KG1 (cell line): Measurements from ENCODE around the gene ZNF580.

Experiments
- DNase-seq: peaks from one replicate; lab custom pipeline; 2025; lab: John Stamatoyannopoulos, UW

Gene ZNF580

GRCh38 chr19:55647732-55648584, 7.2 kb downstream of the ZNF580 start, which contains the start of gene CCDC106:
TSS of gene CCDC106 (plus strand) at chr19:55648212. CDS start at chr19:55649047, 835 bp downstream.
- peak; percentile 74 for DNase-seq

DNA sequence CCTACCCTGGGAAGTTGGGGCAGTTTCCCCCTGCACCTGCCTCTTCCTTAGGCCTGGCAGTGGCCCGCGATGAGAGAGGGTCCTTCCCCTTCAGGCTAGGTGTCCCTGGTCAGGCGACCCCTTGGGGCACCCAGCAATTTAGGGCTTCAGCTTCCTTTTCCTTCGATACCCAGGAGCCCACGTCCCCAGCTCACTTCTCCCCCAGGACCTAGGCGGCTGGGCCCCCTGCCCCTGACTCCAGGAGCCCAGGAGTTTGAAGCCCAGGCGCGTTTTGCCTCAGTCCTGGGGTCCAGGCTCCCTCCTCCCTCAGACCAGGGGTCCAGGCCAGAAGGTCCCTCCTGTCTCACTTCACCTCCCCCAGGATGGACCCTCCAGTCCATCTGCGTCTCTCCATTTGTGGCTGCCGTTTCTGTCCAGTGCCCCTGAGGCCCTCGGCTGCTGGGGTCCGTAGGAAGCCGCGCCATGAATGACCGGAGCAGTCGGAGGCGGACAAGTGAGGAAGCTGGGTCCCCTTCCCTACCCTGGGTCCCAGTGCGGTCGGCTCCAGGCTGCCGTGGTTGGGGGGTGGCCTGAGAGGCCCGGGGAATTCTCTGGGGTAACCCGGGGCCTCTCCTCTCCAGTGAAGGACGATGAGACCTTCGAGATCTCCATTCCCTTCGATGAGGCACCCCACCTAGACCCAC, 7.9 kb downstream of the ZNF580 start:
- no peak for DNase-seq

DNA sequence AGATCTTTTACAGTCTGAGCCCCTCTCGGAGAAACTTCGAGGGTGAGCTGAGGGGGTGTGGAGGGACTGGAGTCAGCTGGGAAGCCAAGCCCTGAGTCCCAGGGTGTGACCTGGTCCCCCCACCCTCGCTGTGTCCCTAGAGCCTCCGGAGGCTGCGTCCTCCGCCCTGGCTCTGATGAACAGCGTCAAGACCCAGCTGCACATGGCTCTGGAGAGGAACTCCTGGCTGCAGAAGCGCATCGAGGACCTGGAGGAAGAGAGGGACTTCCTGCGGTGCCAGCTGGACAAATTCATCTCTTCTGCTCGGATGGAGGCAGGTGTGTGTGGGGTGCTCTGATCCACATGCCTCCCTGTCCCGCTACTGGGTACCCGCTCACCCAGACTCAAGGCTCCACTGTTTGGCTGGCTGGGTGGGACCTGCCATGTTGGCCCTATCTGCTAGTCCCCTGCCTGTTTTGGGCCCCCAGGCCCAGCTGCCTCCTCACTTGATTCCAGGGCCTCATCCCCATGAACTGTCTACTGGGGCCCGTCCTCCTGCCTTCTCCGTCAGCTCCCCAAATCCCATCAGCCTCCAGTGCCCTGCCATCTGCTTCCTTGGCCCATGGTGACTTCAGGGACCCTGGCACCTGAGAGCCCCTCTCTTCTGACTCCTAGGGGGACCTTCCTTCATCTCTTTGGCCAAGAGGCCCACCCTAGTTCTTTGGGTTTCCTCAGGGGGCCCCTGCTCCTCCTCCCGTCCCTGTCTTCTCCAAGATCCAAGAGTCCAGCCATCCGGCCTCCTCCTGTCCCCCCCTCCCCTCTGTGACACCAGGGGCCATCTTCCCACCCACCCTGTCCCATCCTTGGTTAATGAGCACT, 8.7 kb downstream of the ZNF580 start:
- no peak for DNase-seq

- DNase-seq, result no peak
Measured at GRCh38 chr19:55650126-55650557, 9.3 kb downstream of the ZNF580 start.

DNA sequence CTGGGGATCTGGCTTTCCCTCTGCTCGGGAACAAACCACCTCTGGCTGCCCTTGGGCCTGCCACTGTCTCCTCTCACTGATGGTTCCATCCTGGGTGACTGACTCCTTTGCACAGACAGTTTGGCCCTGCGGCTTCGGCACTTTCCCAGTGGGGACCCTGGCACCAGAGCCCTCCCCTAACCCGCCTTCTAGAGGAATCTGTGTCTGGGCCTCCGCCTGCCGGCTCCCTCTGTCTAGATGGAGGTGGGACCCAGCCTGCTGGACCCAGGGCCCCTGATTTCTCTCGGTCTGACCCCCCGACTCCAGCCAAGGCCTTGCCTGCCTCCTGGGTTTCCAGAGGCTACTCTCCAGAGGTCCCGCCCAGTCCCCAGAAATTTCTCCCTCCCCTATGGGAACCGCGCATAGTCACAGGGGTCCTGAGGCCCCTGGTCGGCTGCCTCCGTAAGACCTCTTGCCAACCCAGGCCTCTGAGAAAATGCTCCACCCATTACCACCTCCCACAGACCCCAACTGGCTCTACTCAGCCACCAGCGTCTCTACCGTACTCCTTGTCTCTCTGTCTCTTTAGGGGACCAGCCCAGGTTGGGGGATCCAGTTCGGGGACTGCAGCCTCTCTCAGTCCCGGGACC, 9.9 kb downstream of the ZNF580 start:
- no peak for DNase-seq

DNA sequence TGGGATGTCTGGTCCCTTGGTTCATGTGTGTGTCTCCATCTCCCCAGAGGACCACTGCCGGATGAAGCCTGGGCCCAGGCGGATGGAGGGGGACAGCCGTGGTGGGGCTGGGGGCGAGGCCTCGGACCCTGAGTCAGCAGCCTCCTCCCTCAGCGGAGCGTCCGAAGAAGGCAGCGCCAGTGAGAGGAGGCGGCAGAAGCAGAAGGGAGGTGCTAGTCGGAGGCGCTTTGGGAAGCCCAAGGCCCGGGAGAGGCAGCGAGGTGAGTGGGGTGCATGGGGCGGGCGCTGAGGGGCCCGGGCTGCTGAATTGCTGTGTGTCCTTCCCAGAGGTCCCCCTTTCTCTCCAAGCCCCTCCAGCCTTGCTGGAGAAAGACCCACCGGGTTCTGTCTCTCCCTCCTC, 10.4 kb downstream of the ZNF580 start:
- no peak for DNase-seq

DNA sequence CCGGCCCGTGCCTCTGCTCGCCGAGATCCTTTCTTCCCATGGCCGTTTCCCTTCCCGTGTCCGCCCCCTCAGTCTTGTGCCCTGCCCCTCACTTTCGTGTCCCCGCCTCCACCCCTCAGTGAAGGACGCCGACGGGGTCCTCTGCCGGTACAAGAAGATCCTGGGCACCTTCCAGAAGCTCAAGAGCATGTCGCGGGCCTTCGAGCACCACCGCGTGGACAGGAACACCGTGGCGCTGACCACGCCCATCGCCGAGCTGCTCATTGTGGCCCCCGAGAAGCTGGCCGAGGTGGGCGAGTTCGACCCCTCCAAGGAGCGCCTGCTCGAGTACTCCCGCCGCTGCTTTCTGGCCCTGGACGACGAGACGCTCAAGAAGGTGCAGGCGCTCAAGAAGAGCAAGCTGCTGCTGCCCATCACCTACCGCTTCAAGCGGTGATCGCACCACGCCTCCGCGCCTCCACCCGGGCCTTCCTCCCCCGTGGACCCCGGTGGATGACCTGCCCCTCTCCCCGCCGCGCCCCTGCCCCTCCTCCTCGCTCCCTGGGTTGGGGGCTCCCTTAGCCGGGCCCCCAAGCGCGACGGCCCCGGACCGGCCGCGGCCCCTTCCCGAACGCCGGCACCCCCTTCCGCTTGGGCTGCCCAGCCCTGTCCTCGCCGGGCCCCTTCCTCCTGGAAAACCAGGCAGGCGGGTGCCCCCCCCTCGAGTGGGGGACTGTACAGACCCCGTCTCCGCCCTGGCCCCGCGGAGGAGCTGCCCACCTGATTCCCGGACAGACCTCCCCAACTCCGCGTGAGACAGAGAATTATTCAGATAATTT, 11.7 kb downstream of the ZNF580 start:
- DNase-seq, result no peak

DNA sequence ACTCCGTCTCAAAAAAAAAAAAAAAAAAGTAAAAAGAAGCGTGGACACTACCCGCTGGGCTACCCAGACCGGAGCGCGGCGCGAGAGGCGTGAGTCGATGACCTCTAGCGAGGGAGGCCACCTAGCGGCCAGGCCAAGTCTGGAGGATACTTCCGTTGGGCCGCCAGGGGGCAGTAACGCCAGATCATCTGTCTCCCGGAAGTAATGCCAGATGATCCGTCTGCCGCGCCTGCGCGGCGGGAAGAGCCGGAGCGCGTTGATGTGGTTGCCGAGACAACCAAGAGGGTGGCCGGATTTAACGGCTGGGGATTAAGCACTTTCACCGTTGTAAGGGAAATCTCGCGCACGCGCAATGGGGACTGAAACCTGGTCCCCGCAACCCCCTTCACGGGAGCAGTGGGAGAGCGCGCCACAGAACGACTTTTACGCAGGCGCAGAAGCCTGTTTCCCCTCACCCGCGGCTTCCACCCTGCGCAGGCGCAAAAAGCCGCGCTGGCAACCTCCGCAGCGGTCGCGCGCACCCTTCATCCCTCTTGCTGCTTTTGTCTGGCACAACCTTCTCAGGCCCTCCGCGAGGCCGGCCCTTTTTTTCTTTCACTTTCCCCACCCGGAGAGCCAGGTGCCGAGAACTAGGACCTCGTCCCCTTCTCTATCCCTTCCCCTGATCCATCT, 13.0 kb downstream of the ZNF580 start:
- DNase-seq, result peak; percentile 98

GRCh38 chr19:55654323-55654867, 13.6 kb downstream of the ZNF580 start:
- peak; percentile 100 for DNase-seq

DNA sequence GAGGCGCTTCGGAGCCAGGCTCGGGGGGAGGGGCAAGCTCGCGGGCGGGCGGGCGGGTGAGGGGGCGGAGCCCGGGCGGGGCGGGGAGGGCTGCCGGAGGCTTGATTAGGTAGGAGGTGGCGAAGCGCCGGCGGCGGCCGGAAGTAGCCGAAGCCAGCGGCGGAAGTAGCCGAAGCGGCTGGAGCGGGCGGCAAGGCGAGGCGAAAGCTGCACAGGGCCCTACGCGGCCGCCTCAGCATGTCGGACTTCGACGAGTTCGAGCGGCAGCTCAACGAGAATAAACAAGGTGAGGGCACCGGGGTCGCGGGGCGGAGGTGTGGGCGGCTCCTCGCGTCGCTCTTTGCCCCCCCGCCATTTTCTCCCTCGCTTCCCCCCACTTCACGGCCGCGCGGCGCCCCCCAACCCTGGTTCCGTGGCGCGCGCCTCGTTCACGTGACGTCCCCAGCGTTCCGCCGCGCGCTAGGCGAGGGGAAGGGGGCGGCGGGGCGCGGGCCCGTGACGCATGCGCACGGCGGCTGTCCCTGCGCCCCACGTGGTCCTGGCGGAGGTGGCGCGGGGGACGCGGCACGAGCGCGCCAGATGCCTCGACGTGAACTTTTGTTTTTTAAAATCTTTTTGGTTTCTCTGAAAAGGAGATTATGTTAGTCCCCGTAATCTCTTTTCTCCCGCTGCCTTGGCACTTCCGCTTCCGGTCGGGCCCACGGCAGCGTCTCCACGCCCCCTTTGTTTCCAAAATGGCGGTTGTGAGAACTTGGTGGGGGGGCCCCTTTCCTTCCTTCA, 14.3 kb downstream of the ZNF580 start, which contains the start of gene U2AF2:
Gene U2AF2 (plus strand): TSS at position 168 of the 780 bp plus-strand sequence. CDS start 70 bp downstream, at position 238.
- peak; percentile 86 for DNase-seq

DNA sequence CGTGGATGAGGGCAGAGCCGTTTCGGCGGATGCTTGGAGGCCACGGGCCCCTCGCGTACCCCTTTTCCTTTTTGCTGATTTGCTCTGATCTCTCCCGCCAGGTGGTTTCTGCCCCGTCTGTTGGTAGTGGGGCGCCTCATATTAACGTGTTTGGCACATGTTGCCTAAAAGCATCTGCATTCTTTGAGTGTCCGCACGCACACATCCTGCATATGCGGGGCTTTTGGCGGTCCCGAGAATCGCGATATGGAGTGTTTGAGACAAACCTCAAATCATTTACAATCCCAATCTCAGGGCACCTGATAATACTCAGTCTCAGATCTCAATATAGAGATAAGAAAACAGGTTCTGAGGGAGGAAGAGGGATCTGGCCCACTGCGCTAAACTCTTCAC, 14.8 kb downstream of the ZNF580 start:
- no peak for DNase-seq

- no peak for DNase-seq
Measured at GRCh38 chr19:55656552-55656951, 15.8 kb downstream of the ZNF580 start.

GRCh38 chr19:55656988-55657747, 16.4 kb downstream of the ZNF580 start:
- DNase-seq, result no peak

- no peak for DNase-seq
Measured at GRCh38 chr19:55658846-55659459, 18.2 kb downstream of the ZNF580 start.

- DNase-seq, result no peak
Measured at GRCh38 chr19:55659822-55660221, 19.0 kb downstream of the ZNF580 start.

- no peak for DNase-seq
Measured at GRCh38 chr19:55660404-55660803, 19.6 kb downstream of the ZNF580 start.

DNA sequence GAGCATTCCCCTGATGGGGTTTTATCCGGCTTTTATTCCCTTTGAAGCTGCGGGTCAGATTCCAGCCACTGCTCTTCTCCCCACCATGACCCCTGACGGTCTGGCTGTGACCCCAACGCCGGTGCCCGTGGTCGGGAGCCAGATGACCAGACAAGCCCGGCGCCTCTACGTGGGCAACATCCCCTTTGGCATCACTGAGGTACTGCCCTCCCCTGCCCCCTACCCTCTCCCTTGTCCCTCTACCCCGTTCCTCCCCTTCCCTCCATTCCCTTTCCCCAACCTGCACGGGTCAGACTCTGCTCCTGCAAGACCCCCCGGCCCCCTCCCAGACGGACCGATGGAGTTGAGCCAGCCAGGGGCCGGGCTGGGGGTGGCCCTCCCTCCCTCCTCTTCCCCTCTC, 20.2 kb downstream of the ZNF580 start:
- no peak for DNase-seq

- no peak for DNase-seq
Measured at GRCh38 chr19:55661826-55662225, 21.0 kb downstream of the ZNF580 start.
